DND-41 (cell line): ENCODE data around the gene CDC42SE2.

Experiments
- EZH2 ChIP-seq: IDR thresholded peaks from 3 replicates; pipeline ENCODE4 v1.6.1; 2012; ENCODE audit warnings: borderline replicate concordance, low read depth, mild to moderate bottlenecking, moderate library complexity, low read length, inconsistent platforms; ENCODE audit not compliant: severe bottlenecking
- TF ChIP-seq, protein P1 (sequence below): IDR thresholded peaks from 2 replicates; pipeline ENCODE4 v1.5.1; 2012; ENCODE audit warnings: borderline replicate concordance, low read length, moderate library complexity, mild to moderate bottlenecking; ENCODE audit not compliant: poor library complexity, severe bottlenecking; ENCODE audit errors: extremely low read depth

DNA sequence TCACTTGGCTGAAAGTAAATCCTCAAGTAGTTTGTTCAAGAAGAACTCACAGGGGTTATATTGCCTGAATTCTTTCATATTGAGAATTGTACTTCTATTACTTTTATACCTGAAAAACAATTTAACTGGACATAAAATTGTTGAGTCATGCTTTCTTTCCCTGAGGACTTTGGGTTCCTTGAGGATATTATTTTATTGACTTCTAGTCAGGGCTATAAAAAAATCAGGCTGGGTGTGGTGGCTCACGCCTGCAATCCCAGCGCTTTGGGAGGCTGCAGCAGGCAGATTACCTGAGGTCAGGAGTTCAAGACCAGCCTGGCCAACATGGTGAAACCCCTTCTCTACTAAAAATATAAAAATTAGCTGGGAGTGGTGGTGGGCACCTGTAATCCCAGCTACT, 17.9 kb upstream of the CDC42SE2 start:
- no peak for TF ChIP-seq EZH2
- TF ChIP-seq, protein P1, sequence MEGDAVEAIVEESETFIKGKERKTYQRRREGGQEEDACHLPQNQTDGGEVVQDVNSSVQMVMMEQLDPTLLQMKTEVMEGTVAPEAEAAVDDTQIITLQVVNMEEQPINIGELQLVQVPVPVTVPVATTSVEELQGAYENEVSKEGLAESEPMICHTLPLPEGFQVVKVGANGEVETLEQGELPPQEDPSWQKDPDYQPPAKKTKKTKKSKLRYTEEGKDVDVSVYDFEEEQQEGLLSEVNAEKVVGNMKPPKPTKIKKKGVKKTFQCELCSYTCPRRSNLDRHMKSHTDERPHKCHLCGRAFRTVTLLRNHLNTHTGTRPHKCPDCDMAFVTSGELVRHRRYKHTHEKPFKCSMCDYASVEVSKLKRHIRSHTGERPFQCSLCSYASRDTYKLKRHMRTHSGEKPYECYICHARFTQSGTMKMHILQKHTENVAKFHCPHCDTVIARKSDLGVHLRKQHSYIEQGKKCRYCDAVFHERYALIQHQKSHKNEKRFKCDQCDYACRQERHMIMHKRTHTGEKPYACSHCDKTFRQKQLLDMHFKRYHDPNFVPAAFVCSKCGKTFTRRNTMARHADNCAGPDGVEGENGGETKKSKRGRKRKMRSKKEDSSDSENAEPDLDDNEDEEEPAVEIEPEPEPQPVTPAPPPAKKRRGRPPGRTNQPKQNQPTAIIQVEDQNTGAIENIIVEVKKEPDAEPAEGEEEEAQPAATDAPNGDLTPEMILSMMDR = no peak
